Right ventricle myocardium superior (tissue), 1 donor: ENCODE measurements around the gene GRK1. TPM values are rescaled to one million over a fixed set of nuclear protein-coding genes. Genes with fewer than 3 reads are reported as not detected.
"Not testable (repeated sequence)": the region's sequence is repeated elsewhere in the genome, so short reads cannot be mapped to it uniquely, and the experiment has no call there.

Source experiments
- ATAC-seq: fragments of 200-7000 bp; cut with Tn5 transposase; one replicate; pipeline ENCODE4 v1.9.1; 2020; ENCODE audit warnings: mild to moderate bottlenecking; ENCODE audit not compliant: poor library complexity
- DNase-seq: peaks from one replicate; pipeline ENCODE4 v3.0.0-alpha.2; 2020
- intact Hi-C: fragments of 100-400 bp; cut with DNase I; formaldehyde crosslinking; loops from one replicate; pipeline ENCODE4 v1.11.2; 2022
- total RNA-seq: library from RNA; stranded (reverse); fragmentation: NEBNext Ultra II Directional; extraction: Animal tissue kit (Norgen Biotek cat#: 25700); gene quantifications from one replicate; pipeline ENCODE4 v1.2.1, GENCODE V29; 2021
- donor health status: DM: no; HTN: yes; CAD: no; lungs with severe emphysema.

GRK1 gene
- total RNA-seq, 1 donor from 2014 or later, result 0.13 TPM

DNA sequence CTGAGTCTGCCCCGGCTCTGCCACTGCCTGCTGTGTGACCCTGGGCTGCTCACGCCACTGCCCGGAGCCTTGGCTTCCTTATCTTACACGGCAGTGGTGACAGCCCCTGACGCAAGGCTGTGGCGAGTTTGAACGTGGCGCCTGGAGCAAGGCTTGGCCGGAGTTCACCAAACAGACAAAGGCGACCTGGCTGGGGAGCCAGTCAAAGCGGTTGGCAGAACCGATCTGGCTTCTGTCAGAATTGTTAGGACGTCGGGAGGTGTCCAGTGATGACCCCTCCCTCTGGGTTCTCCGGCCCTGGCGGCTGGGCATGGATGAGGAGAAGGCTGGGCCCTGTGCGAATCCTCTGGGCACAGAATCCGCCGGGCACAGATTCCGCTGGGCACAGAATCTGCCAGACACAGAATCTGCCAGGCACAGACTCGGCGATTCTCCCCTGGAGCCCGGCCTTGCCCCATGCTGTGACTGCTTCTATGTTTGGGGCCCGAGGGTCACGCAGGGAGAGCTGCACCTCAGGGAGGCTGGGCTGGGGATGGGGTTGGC lies 80.3 kb downstream of the GRK1 start:
- DNase-seq (peak; percentile 45), ATAC-seq (peak; percentile 84)
- intact Hi-C loops, result no loop called here

DNA sequence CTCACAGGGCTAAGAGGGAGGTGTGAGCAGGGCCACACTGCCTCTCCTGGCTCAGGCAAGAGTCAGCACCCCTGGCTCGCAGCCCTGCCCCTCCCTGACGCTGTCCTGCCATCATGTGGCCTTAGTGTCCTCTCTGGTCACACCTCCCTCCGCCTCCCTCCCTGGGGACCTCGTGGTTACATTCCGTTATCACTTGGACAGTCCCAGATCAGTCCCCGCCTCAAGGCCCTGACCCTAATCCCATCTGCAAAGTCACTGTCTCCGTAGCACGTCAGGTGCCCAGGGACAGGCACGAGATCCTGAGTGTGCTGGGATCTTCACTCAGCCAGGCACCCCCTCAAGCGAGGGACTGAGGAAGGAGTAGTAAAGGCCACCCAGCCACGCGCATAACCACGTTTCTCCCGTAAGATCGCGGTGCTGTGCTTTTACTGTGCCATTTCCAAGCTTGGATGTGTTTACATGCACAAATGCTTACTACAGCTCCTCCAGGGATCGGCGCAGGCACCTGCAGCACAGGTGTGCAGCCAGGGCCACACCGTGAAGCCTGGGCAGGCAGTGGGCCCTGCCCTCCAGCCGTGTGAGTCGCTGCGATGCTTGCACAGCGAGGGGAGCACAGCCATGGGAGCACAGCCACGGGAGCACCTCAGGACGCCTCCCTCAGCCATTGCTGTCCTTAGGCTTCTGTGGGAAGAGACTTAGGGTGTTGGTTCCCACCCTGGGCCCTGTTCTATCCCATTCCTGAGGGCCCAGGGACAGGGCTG lies 81.3 kb downstream of the GRK1 start:
- DNase-seq (peak; percentile 57), ATAC-seq (peak; percentile 79)
- intact Hi-C loops, result no loop called here

DNA sequence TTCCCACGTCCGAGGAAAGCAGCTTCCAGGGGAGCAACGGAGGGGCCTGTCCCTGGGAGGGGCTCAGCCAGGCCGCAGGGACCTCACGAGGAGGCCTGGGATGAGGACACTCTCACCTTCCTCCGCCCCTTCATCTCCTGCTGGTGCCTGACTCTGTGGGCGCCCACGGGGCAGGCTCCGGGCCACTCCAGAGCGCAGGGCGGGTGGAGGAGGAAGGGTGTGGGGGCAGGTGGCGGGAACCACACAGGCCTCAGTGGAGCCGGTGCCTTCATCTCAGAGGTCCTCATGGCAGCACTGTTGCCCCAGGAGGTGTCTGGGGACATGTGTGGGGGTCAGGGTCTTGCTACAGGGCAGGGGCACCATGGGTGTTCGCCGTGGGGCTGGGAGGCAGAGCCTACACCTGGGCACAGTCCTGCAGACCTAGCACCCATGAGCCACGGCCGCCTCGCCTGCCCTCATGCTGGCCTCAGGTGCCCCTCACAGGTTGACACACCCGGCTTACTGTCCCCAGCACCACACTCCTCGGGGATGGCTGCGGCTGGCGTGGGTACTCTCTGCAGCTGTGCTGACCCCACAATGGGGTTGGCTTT lies 81.9 kb downstream of the GRK1 start:
- intact Hi-C loops, result no loop called here
- ATAC-seq (no peak), DNase-seq (peak; percentile 38)

DNA sequence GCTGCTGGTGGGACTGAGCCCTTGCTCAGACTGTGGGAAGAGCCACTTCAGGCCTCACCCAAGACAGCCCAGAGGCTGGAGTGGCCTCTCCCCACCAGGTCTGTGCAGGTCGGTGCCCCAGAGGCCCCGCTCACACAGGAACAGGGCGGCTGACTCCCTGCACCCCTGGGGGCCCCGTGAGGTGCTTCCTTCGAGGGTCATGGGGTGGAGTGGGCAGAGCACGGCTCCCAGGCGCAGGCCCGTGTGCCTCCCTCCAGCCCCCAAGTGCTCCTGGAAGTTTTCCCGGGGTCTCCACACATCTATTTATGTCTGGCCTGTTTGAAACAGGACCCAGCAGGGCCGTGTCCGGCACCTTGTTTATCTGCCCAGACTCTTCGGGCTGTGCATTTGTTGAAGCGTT lies 82.5 kb downstream of the GRK1 start:
- ATAC-seq (no peak), DNase-seq (no peak)
- intact Hi-C loops, result no loop called here

DNA sequence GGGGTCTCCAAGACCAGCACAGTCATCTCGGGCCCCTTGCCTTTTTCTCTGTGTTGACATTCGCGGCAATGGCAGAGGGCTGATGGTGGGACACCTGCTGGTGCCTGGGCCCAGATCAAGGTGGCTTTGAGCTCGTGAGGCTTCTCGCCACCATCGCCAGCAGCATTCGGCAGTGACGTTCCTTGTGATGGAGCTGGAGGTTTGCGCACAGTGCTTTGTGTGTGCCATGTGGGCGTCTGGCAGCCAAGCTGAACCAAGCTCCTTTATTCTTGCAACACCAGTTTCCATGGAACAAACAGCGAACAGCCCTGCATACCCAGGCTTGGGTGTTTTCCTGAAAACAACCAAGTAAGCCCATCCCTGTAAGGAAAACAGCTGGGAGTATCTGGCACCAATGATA lies 82.9 kb downstream of the GRK1 start:
- ATAC-seq (no peak), DNase-seq (no peak)
- intact Hi-C loops, result no loop called here

DNA sequence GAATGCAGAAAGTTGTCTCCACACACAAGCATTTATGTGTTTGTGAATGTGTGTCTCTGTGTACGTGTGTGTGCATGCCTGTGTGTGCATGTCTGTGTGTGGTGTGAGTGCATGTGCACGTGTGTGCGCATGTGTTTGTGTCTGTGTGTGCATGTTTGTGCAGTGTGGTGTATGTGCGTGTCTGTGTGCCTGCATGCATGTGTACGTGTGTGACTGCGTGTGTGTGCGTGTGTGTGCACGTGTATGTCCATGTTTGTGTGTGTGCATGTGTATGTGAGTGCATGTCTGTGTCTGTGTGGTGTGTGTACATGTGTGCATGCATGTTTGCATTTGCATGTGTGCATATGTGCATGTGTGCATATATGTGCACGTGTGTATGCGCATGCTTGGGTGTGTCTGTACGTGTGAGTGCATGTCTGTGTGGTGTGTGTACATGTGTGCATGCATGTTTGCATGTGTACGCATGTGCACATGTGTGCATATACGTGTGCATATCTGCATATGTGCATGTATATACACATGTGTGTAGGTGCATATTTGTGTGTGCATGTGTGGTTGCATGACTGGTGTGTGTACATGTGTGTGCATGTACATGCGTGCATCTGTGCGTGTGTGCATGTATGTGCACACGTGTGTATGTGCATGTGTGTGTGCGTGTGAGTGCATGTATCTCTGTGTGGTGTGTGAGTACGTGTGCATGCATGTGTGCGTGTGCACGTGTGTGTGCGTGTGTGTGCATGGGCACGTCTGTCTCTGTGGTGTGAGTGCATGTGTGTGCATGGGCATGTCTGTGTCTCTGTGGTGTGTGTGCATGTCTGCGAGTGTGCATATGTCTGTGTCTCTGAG lies 83.8 kb downstream of the GRK1 start:
- DNase-seq, result no peak
- no peak for ATAC-seq
- intact Hi-C loops, result no loop called here

DNA sequence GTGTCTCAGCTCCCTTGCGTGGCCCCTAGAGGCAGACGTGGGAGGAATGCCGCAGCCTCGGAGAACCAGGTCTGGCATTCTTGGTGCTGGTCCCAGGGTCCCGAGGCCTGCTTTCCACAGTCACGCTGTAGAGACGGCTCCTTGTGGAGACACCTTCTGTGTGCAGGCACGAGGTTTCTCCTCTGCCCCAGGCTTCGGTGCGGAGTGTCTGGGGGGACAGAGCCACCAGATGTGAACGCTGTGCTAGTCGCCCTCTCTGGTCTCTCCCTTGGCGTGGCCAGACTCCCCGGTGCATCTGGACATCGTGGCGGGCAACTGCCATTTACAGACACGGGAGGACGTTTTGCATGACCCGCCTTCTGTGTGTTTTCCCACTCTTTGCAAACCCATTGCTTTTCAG lies 84.5 kb downstream of the GRK1 start:
- intact Hi-C loops, result no loop called here
- ATAC-seq, result no peak
- no peak for DNase-seq

DNA sequence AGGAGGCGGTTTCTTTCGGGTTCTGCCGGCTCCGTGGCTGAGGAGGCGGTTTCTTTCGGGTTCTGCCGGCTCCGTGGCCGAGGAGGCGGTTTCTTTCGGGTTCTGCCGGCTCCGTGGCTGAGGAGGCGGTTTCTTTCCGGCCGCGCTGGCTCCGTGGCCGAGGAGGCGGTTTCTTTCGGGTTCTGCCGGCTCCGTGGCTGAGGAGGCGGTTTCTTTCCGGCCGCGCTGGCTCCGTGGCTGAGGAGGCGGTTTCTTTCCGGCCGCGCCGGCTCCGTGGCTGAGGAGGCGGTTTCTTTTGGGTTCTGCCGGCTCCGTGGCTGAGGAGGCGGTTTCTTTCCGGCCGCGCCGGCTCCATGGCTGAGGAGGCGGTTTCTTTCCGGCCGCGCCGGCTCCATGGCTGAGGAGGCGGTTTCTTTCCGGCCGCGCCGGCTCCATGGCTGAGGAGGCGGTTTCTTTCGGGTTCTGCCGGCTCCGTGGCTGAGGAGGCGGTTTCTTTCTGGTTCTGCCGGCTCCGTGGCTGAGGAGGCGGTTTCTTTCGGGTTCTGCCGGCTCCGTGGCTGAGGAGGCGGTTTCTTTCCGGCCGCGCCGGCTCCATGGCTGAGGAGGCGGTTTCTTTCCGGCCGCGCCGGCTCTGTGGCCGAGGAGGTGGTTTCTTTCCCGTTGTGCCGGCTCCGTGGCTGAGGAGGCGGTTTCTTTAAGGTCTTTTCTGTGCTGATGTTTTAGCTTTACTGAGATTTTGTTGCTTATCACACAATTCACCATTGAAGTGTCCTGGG lies 85.4 kb downstream of the GRK1 start:
- DNase-seq, intact Hi-C loops, ATAC-seq: not testable (repeated sequence)

DNA sequence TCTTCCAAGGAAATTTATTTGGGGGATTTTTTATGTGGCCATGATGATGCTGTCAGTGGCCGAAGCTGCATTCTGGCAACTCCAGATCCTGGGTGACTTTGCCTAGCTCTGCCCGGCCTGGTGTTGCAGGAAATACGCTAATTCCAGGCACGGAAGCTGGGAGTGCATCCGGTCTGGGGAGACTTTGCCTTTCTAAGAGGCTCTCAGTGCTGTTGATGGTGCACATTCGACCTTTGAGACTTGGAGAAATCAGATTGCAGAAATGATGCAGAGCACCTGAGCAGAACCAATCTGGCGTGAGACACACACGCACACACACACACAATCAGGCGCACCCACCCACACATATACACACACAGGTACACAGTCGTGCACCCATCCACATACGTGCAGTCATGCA lies 86.2 kb downstream of the GRK1 start:
- DNase-seq, result no peak
- intact Hi-C loops, result no loop called here
- no peak for ATAC-seq

DNA sequence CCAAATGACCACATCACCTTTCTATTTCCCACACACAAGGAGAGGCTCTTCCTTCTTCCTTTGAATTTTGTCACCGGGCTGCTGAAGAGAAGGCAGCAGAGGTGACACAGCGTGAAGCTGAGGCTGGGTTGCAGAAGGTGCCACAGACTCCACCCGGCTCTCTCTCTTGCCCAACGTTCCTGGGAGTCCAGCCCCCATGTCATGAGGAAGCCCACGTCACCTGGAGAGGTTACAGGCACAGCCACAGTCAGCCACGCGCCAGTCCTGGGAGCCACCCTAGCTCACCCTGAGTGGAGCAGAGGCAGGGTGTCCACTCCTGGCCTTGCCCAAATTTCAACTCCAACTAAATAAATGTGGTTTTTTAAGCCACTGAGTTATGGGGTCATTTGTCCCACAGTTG lies 87.2 kb downstream of the GRK1 start:
- DNase-seq (no peak), ATAC-seq (no peak)
- intact Hi-C loops, result no loop called here

DNA sequence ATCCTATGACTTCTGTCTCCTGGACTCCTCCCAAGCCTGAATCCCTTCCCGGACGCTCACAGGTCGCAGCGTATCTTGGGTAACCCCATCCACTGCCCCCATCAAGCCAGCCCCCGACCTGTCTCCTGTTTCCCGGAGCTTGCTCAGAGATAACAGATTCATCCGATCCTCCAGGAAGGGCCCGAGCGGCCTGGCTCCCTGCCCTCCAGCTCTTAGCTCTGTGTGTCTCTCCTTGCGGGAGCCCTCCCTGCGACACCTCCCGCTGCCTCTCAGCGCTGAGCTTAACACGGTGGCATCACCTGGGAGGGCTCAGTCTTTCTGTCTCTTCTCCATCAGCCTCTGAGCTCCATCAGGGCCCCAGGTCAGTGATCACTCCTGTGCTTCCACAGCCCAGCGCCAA lies 87.7 kb downstream of the GRK1 start:
- ATAC-seq (no peak), DNase-seq (no peak)
- intact Hi-C loops, result no loop called here

DNA sequence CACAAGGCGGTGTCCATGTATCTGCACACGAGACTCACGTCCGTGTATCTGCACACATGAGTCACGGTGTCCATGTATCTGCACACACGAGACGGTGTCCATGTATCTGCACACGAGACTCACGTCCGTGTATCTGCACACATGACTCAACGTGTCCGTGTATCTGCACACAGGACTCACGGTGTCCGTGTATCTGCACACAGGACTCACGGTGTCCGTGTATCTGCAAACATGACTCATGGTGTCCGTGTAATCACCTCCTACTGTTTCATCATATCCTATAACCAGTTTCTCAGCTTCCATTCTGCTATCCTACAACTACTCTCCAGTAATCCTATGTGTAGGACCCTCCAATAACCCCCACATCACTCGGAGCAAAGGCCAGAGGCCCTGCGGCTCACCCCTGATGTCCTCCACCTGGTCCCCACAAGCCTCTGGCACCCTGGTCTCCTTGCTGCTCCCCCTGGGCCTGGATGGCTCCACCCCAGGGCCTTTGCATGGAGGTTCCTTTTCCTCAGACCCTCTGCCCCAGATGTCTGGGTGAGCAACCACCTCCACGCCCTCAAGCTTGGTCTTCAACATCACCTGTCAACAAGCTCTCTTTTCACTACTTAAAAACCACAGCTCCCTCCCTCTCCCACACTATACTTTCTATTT lies 89.5 kb downstream of the GRK1 start:
- ATAC-seq (no peak), DNase-seq (no peak)
- intact Hi-C loops, result no loop called here

DNA sequence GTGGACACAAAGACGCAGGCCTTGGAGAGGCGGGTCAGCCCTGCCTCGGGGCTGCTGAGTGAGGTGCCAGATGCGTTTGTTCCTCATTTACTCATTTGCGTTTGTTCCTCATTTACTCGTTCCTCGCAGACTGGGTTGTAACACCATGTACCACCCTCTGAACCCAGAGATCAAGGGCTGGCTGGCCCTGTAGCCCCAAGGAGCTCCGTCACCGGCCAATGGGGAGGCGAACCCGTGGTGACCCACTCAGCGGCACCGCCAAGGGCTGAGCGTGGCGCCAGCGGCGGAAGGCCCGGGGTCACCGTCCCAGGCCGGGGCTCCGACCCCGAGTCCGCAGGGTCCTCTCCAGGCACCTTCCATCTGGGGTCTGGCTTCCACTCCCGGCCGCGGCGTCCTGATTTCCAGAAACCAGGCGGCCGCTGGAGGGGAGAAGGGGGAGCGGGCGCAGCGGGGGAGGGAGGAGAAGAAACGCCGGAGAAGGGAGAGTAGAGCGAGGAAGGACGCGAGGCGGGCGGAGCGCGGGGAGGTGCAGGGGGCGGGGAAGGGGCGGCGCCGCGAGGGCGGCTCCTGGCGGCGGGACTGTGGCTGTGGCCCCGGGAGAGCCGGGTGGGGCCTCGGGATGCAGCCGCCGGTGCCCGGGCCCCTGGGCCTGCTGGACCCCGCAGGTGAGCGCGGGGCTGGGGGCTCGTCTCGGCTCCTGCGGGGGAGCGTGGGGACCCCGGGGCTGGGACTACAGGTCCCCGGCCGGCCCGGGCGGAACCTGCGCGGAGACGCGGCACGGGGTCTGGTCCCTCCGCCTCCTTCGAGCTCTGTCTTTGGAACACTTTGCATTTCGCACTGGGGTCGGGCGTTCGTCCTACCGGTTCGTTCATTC lies 91.9 kb downstream of the GRK1 start, which contains the start of gene TMEM255B:
Gene TMEM255B, plus strand, starts transcription at position 576 of the 874 bp plus-strand sequence. Its CDS starts 44 bp downstream, at position 620.
- ATAC-seq (peak; percentile 100), DNase-seq (peak; percentile 92)
- intact Hi-C loops, result no loop called here

DNA sequence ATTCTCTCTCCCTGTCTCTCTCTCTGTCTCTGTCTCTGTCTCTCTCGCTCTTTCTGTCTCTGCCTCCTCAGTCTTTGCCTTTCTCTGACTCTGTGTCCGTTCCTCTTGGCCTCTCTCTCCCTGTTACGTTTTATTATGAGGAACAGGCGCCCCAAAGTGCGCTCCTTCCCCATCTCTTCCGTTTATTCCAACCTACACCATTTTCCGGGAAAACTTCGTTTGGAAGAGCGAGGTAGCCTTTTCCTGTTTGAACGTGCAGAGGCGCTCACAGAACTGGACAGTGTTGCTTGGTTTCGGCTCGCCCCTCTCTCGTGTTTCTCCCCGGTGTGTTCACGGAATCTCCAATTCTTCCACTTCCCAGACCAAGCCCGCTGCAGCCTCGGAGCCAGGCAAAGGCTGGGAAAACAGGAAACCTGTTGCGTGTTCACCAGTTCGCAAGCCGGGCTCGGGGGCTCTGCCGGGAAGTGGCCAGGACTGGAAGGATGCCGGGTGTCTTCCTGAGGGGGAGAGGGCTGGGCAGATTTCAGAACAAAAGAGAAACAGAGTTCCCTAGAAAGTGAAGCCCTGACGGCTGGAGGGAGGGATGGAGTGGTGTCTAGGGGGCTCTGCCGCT lies 92.6 kb downstream of the GRK1 start:
- peak; percentile 9 for ATAC-seq
- DNase-seq, result no peak
- intact Hi-C loops, result no loop called here

DNA sequence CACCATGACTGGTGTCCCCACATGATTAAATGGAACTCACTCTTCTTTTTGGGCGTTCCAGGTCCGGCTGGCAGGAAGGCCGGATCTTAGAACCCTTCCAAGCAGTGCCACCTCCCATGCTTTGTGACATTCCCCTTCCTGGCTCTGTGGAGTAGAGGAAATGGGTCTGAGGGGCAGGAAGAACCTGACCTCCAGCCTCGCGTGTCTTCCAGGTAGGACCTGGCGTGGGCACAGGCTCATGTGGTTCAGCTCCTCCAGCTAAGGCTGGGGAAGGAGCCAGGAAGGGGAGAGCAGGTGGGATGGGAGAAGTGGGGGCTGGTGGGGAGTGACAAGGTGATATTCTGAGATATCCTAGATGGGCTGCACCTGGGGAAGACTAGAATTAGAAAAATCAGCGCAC lies 94.1 kb downstream of the GRK1 start:
- ATAC-seq, result no peak
- no peak for DNase-seq
- intact Hi-C loops, result no loop called here

DNA sequence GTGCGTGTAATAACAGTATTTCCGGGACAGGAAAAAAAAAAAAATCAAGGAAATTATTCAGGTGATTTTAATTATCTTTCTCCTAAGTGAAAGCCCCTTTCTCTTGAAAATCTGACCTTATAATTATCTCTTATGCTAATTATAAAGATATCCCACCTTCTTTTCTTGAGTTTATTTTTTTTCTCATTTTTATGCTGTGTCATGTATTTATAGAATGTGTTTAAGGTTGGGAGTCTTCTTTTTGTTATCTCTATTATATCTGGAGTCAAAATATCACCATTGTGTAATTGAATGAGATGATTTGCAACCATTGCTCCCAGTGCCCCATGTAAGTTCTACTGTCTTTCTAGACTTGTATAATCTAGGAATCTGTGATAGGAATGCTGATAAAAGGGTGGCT lies 95.1 kb downstream of the GRK1 start:
- intact Hi-C loops, result no loop called here
- DNase-seq (no peak), ATAC-seq (no peak)

DNA sequence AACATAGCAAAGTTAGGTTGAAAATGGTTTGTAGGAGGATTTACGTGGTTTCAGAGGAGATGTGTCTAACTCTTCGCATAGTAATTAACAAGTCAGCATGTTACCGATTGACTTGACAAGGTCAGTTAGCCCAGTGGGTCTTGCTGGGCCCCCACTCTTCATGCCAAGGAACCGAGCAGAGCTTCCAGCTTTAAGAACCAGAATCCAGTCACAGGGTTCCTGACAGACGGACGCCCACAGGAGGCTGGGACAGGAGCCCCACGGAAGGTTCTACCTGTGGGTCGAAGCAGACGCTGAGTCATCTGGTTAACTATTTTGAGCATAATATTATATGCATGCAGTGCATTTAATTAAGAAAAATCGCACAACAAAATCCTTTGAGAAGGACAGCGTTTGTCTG lies 95.5 kb downstream of the GRK1 start:
- intact Hi-C loops, result no loop called here
- no peak for DNase-seq
- ATAC-seq, result no peak
